ENCODE results near the gene KHDRBS2.

DNA sequence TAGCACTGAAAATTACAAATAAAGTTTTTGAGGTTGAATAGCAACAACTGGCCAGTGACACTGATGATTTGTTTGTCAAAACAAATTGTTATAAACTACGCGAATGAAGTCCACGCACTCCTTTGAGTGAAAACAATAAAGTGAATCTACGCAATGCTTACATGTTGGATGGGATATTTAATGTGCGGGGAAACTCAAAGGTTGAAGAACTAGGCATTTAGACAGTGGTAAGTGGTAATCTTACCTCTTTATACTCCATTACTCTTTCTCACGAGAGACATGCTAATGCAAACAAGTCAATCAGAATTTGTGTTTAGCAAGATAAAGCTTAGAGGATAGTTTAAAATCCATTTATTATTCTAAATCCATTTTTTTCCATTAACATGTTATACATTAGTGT lies 606.4 kb downstream of the KHDRBS2 start:
- TF ChIP-seq POLR2A (IDR thresholded peaks at IDR 0.05) (no peak), POLR2AphosphoS5 (IDR thresholded peaks at IDR 0.05) (no peak), EP300 (IDR thresholded peaks at IDR 0.05) (no peak)
- TF ChIP-seq, protein P1, sequence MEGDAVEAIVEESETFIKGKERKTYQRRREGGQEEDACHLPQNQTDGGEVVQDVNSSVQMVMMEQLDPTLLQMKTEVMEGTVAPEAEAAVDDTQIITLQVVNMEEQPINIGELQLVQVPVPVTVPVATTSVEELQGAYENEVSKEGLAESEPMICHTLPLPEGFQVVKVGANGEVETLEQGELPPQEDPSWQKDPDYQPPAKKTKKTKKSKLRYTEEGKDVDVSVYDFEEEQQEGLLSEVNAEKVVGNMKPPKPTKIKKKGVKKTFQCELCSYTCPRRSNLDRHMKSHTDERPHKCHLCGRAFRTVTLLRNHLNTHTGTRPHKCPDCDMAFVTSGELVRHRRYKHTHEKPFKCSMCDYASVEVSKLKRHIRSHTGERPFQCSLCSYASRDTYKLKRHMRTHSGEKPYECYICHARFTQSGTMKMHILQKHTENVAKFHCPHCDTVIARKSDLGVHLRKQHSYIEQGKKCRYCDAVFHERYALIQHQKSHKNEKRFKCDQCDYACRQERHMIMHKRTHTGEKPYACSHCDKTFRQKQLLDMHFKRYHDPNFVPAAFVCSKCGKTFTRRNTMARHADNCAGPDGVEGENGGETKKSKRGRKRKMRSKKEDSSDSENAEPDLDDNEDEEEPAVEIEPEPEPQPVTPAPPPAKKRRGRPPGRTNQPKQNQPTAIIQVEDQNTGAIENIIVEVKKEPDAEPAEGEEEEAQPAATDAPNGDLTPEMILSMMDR (IDR thresholded peaks at IDR 0.05): no peak
